GM19452 (cell line): ENCODE results near the gene POLQ.
"Not testable (repeated sequence)": the region's sequence is repeated elsewhere in the genome, so short reads cannot be mapped to it uniquely, and the experiment has no call there.

Experiments used
- ATAC-seq: cut with Tn5 transposase; IDR thresholded peaks from one replicate; pipeline ENCODE4 v1.9.1; 2021; ENCODE audit not compliant: unreplicated experiment

Gene POLQ

GRCh38 chr3:121430664-121431215 lies 115.0 kb downstream of the POLQ start:
- no peak for ATAC-seq

GRCh38 chr3:121424549-121424948 lies 121.2 kb downstream of the POLQ start:
- ATAC-seq = no peak

- ATAC-seq = no peak
Observed at GRCh38 chr3:121418182-121418581, 127.6 kb downstream of the POLQ start.

GRCh38 chr3:121414924-121415323 lies 130.9 kb downstream of the POLQ start:
- no peak for ATAC-seq

GRCh38 chr3:121411523-121411922 lies 134.3 kb downstream of the POLQ start:
- no peak for ATAC-seq

DNA sequence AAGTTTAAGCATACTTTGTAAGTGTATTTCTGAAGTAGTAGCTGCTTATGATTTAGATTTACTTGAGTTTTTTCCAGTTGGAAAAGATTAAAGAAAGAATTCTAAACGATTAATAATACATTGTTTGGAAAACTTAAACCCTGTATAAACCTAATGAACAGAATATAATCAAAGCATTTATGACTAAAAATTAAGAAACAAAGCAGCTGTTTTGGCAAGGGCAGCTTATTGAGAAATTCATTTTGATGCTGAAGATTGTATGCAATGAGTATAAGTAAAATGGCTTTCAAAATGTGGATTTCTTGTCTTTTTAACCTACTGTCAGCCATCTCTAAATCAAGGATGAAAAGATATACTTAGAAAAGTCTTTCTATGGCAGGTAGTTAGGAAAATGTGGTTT lies 140.2 kb downstream of the POLQ start:
- ATAC-seq = no peak

GRCh38 chr3:121399820-121400219 lies 146.0 kb downstream of the POLQ start:
- no peak for ATAC-seq

- not testable (repeated sequence) for ATAC-seq
Observed at GRCh38 chr3:121398051-121398450, 147.7 kb downstream of the POLQ start.

DNA sequence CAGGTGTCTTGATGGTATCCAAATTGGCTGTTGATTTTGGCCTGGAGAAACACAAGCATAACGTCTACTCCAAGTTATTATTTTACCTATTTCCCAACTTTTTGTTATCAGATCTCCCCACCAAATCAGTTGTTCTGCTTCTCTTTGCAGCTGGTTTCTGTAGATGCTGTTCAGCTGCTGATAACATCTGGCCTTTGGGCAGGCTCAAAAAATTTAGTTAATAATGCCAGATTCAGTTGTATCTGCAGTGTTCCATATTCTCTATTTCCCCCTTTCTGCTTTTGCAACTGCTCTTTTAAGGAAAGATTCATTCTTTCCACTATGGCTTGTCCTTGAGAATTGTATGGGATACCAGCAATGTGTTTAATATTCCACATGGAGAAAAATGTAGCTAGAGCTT lies 149.8 kb downstream of the POLQ start:
- ATAC-seq = not testable (repeated sequence)

DNA sequence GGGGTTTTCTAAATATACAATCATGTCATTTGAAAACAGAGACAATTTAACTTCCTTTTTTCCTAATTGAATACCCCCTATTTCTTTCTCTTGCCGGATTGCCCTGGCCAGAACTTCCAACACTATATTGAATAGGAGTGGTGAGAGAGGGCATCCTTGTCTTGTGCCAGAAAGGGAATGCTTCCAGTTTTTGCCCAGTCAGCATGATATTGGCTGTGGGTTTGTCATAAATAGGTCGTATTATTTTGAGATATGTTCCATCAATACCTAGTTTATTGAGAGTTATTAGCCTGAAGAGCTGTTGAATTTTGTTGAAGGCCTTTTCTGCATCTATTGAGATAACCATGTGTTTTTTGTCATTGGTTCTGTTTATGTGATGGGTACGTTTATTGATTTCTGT lies 157.5 kb downstream of the POLQ start:
- not testable (repeated sequence) for ATAC-seq
